Activated T-helper 2 cell treated with anti-CD3 and anti-CD28 coated beads, Interferon-gamma antibody, Interleukin-2, Interleukin-4, amounts not matched to agents 10 μg/mL and 5 μg/mL and 100 μg/mL, durations not matched to agents 14 hours and 24 hours and 36 hours (primary cell): ENCODE measurements around the gene COMTD1. TPM values are rescaled to one million over a fixed set of nuclear protein-coding genes. Genes with fewer than 3 reads are reported as not detected.
A peak's percentile ranks its signal among the peaks of the same experiment; 100 is the strongest.
"Not testable (repeated sequence)": the region's sequence is repeated elsewhere in the genome, so short reads cannot be mapped to it uniquely, and the experiment has no call there.

Source experiments
- DNase-seq: peaks from one replicate; pipeline ENCODE4 v3.0.0; 2021; ENCODE audit warnings: low spot score
- H3K27ac Mint-ChIP-seq: one replicate; pipeline ENCODE4 v1.8.0; 2021; ENCODE audit warnings: mixed read lengths
- H3K27me3 Mint-ChIP-seq: one replicate; pipeline ENCODE4 v1.8.0; 2021; ENCODE audit warnings: low read depth, mixed read lengths
- H3K36me3 Mint-ChIP-seq: one replicate; pipeline ENCODE4 v1.8.0; 2021; ENCODE audit warnings: low read depth, mixed read lengths
- H3K4me1 Mint-ChIP-seq: one replicate; pipeline ENCODE4 v1.8.0; 2021; ENCODE audit warnings: low read depth, mixed read lengths
- H3K4me3 Mint-ChIP-seq: one replicate; pipeline ENCODE4 v1.8.0; 2021; ENCODE audit warnings: low read depth, mild to moderate bottlenecking, moderate library complexity, mixed read lengths
- H3K9me3 Mint-ChIP-seq: one replicate; pipeline ENCODE4 v1.8.0; 2021; ENCODE audit warnings: mixed read lengths
- intact Hi-C: fragments of 100-400 bp; cut with micrococcal nuclease; formaldehyde crosslinking; loops from one replicate; pipeline ENCODE4 v1.15.1; 2023
- total RNA-seq: library from RNA; stranded (reverse); gene quantifications from 2 replicates; pipeline ENCODE4 v1.2.3, GENCODE V29; 2022

COMTD1 gene
- total RNA-seq, 1 donor from 2014 or later: 38.7 TPM

DNA sequence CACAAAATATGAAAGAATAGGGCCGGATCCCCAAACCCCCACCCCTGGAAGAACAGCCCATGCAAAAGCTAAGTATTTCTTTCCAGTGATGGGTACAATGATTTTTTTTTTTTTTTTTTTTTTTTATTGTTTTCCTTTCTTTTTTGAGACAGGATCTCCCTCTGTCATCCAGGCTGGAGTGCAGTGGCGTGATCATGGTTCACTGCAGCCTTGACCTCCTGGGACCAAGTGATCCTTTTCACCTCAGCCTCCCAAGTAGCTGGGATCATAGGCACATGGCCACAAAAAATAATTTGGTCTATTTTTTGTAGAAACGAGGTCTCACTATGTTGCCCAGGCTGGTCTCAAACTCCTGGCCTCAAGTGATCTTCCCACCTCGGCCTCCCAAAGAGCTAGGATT, 41.1 kb downstream of the COMTD1 start:
- H3K9me3 Mint-ChIP-seq, H3K4me1 Mint-ChIP-seq, H3K36me3 Mint-ChIP-seq, intact Hi-C loops, H3K27me3 Mint-ChIP-seq, H3K4me3 Mint-ChIP-seq, DNase-seq, H3K27ac Mint-ChIP-seq: not testable (repeated sequence)

GRCh38 chr10:75191821-75192568, 43.8 kb downstream of the COMTD1 start:
- no peak for DNase-seq
- Mint-ChIP-seq H3K4me1 (peaks cover 6% of the 10 kb centered on the region), H3K27me3 (no peaks in the 10 kb centered on the region), H3K36me3 (peaks cover 6% of the 10 kb centered on the region), H3K9me3 (no peaks in the 10 kb centered on the region), H3K4me3 (no peak overlapping the region), H3K27ac (no peak overlapping the region)
- intact Hi-C loops: no loop called here

- Mint-ChIP-seq H3K27ac (no peak overlapping the region), H3K4me1 (peaks cover 8% of the 10 kb centered on the region), H3K4me3 (no peak overlapping the region), H3K36me3 (no peaks in the 10 kb centered on the region), H3K27me3 (no peaks in the 10 kb centered on the region), H3K9me3 (no peaks in the 10 kb centered on the region)
- intact Hi-C loops: loop anchor here (2.0 kb wide), 1 partner anchor 21 kb away; the partner anchor contains the start of gene VDAC2
- DNase-seq: no peak
Measured at GRCh38 chr10:75189266-75190096, 46.3 kb downstream of the COMTD1 start.

GRCh38 chr10:75188522-75188921, 47.2 kb downstream of the COMTD1 start:
- H3K4me3 Mint-ChIP-seq, H3K27ac Mint-ChIP-seq: not testable (repeated sequence)
- intact Hi-C loops: loop anchor here (1.0 to 2.0 kb wide), 3 partner anchors 22 to 48 kb away; partner anchors contain the start of gene VDAC2

DNA sequence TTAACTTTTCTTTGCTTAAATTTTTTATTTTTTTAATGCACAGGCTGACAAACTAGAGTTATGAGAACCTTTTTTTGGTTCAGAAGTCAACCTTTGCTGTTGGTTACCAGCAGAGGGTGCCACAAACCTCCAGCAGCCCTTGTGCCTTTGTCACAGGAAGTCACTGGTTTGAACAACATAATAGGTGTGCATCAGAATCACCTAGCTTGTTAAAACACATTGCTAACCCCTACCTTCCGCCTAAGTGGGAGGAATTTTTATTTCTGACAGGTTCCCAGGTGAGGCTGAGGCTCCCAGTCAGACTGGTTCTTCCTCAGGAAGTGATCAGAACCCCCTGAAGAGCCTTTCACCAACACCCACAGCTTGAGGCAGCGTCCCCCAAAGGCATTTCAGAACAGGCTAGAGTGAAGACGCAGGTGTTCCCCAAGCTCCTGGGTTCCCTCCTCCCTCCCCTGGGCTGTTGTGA, 47.8 kb downstream of the COMTD1 start:
- peak overlapping the region; percentile 42 for H3K27ac Mint-ChIP-seq
- peaks cover 8% of the 10 kb centered on the region for H3K4me1 Mint-ChIP-seq
- peaks cover 3% of the 10 kb centered on the region for H3K36me3 Mint-ChIP-seq
- no peak overlapping the region for H3K4me3 Mint-ChIP-seq
- H3K27me3 Mint-ChIP-seq: no peaks in the 10 kb centered on the region
- DNase-seq: peak; percentile 58
- intact Hi-C loops: loop anchor here (1.0 to 2.0 kb wide), 3 partner anchors 23 to 48 kb away; partner anchors contain the start of gene VDAC2
- no peaks in the 10 kb centered on the region for H3K9me3 Mint-ChIP-seq

More at GRCh38 chr10:75188522-75188921, 47.2 kb downstream of the COMTD1 start:
- not testable (repeated sequence) for H3K36me3 Mint-ChIP-seq, H3K9me3 Mint-ChIP-seq, H3K27me3 Mint-ChIP-seq, H3K4me1 Mint-ChIP-seq, DNase-seq

DNA sequence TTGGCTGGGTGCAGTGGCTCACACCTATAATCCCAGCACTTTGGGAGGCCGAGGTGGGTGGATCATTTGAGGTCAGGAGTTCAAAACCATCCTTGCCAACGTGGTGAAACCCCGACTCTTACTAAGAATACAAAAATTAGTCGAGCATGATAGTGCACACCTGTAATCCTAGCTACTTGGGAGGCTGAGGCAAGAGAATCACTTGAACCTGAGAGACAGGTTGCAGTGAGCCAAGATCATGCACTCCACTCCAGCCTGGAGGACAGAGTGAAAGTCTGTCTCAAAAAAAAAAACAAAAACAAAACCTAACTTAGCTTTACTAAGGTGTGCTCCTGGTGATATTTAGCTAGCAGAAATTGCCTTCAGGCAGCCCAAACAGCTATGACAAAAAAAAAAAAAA, 49.4 kb downstream of the COMTD1 start:
- no peaks in the 10 kb centered on the region for H3K9me3 Mint-ChIP-seq
- intact Hi-C loops: no loop called here
- no peak overlapping the region for H3K4me3 Mint-ChIP-seq
- DNase-seq: no peak
- no peak overlapping the region for H3K27ac Mint-ChIP-seq
- H3K4me1 Mint-ChIP-seq: peaks cover 11% of the 10 kb centered on the region
- no peaks in the 10 kb centered on the region for H3K27me3 Mint-ChIP-seq
- peaks cover 7% of the 10 kb centered on the region for H3K36me3 Mint-ChIP-seq

Other genes with a start within 250 kb of the COMTD1 start
- gene SAMD8, start 124.3 kb downstream of the COMTD1 start, total RNA-seq: 14.9 and 15.6 TPM in 2 replicates
- 219 and 221 TPM in 2 replicates for gene VDAC2, start 25.2 kb downstream of the COMTD1 start, total RNA-seq
- gene ZNF503, start 165.8 kb upstream of the COMTD1 start, total RNA-seq: 0.30 and 0.34 TPM in 2 replicates
- gene LRMDA, start 195.7 kb upstream of the COMTD1 start, total RNA-seq: not detected in 2 replicates